ENCODE data around the gene TRIM40.

DNA sequence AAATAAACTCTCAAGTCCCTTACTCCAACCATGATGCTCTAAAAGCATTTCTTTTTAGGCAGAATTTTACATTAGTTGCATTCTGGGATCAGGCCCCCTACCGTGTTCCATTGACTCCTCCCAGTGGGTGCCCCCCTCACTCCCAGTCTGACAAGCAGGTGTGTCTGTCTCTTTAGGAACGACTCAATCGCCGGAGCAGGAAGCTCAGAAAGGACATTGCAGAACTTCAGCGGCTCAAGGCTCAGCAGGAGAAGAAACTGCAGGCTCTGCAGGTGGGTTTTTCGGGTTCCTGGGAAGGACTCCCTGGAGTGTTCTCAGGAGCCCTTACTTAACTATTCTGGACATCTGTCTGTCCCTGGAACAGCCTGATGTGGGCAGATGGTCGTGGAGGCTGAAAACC, 9.9 kb downstream of the TRIM40 start:
- TF ChIP-seq TAF1 (IDR thresholded peaks at IDR 0.05; ENCODE audit: borderline replicate concordance, insufficient read depth, low read length), result no peak
- no peak for TF ChIP-seq SIN3A (IDR thresholded peaks at IDR 0.05; ENCODE audit: borderline replicate concordance, insufficient read depth, low read length)
- TF ChIP-seq, protein P1, sequence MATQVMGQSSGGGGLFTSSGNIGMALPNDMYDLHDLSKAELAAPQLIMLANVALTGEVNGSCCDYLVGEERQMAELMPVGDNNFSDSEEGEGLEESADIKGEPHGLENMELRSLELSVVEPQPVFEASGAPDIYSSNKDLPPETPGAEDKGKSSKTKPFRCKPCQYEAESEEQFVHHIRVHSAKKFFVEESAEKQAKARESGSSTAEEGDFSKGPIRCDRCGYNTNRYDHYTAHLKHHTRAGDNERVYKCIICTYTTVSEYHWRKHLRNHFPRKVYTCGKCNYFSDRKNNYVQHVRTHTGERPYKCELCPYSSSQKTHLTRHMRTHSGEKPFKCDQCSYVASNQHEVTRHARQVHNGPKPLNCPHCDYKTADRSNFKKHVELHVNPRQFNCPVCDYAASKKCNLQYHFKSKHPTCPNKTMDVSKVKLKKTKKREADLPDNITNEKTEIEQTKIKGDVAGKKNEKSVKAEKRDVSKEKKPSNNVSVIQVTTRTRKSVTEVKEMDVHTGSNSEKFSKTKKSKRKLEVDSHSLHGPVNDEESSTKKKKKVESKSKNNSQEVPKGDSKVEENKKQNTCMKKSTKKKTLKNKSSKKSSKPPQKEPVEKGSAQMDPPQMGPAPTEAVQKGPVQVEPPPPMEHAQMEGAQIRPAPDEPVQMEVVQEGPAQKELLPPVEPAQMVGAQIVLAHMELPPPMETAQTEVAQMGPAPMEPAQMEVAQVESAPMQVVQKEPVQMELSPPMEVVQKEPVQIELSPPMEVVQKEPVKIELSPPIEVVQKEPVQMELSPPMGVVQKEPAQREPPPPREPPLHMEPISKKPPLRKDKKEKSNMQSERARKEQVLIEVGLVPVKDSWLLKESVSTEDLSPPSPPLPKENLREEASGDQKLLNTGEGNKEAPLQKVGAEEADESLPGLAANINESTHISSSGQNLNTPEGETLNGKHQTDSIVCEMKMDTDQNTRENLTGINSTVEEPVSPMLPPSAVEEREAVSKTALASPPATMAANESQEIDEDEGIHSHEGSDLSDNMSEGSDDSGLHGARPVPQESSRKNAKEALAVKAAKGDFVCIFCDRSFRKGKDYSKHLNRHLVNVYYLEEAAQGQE (IDR thresholded peaks at IDR 0.05; ENCODE audit: insufficient read depth in 1 of 2, low read depth in 2 of 2, low read length in 2 of 2), result no peak
- TF ChIP-seq POLR2AphosphoS5 (IDR thresholded peaks at IDR 0.05; ENCODE audit: low read depth, low read length), result no peak
- TF ChIP-seq FOXP2 (optimal IDR thresholded peaks at IDR 0.05; ENCODE audit: borderline replicate concordance, extremely low read depth, extremely low read length, insufficient read depth), result no peak

Measured in PFSK-1 (cell line).